ENCODE data around the gene HMBS. TPM values are rescaled to one million over a fixed set of nuclear protein-coding genes. Genes with fewer than 3 reads are reported as not detected.
"Not testable (repeated sequence)": the region's sequence is repeated elsewhere in the genome, so short reads cannot be mapped to it uniquely, and the experiment has no call there.

Gene HMBS
- total RNA-seq, 2 donors from 2014 or later: 31.6 to 42.5 TPM

DNA sequence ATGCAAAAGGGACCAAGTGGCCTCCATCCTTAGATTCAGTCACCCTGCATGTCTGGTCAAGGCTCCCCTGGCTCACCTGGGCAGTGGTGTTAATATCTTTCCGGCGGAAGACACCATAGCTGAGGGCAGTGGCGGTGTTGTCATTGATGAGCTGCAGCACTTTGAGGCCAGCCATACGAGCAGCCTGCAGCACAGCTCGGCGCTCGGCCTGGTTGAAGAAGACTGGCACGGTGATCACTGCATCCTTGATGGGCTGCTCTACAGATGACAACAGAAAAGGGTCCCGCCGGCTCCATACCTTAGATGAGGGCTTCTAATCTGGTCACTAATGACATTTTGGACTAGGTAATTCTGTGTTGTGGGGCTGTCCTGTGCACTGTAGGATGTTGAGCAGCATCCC lies 30.3 kb upstream of the HMBS start:
- ATAC-seq (replicated peaks in 1 of 2): no peak
- Mint-ChIP-seq H3K4me3 (peak overlapping the region in 1 of 2 donors; percentile 55), H3K27me3 (ENCODE audit: low read depth) (no peaks in the 10 kb centered on the region), H3K27ac (no peak overlapping the region), H3K36me3 (ENCODE audit: insufficient read depth in 2 of 2) (peaks cover 16 to 39% of the 10 kb centered on the region in 2 donors), H3K9me3 (no peaks in the 10 kb centered on the region), H3K4me1 (ENCODE audit: low read depth) (peaks cover 67% of the 10 kb centered on the region)
- no peak for DNase-seq

DNA sequence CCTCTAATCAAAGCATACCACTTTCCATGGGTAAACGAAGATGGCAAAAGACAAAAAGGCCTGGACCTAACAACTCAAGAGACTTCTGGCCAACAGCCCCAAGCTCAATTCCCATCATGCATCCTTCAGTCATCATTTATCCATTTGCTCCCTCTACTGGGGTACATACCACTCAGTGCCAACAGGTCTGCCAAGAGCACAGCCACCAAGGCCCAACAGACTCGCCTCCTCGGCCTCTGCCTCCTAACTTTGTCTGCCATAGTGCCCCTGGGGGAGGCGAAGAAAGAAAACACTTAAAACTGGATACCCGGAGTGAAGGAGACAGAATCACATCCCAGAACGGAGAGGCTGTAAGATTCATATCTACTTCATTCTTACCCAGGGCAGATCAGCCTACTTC lies 28.8 kb upstream of the HMBS start:
- H3K9me3 Mint-ChIP-seq: no peaks in the 10 kb centered on the region
- H3K36me3 Mint-ChIP-seq (ENCODE audit: insufficient read depth in 2 of 2): peaks cover 16 to 32% of the 10 kb centered on the region in 2 donors
- no peaks in the 10 kb centered on the region for H3K27me3 Mint-ChIP-seq (ENCODE audit: low read depth)
- DNase-seq (peak in 1 of 2 donors; percentile 20), ATAC-seq (replicated peaks in 1 of 2) (no peak)
- peak overlapping the region; percentile 97 to 99 for H3K4me3 Mint-ChIP-seq
- H3K4me1 Mint-ChIP-seq (ENCODE audit: low read depth): peaks cover 61% of the 10 kb centered on the region
- H3K27ac Mint-ChIP-seq: peak overlapping the region; percentile 86

- Mint-ChIP-seq H3K4me1 (ENCODE audit: low read depth) (peaks cover 55% of the 10 kb centered on the region), H3K36me3 (ENCODE audit: insufficient read depth in 2 of 2) (peaks cover 16 to 29% of the 10 kb centered on the region in 2 donors), H3K9me3 (no peaks in the 10 kb centered on the region), H3K27me3 (ENCODE audit: low read depth) (no peaks in the 10 kb centered on the region), H3K27ac (peak overlapping the region; percentile 95), H3K4me3 (peak overlapping the region; percentile 97 to 99)
- ATAC-seq (replicated peaks in 1 of 2) (peak; percentile 2 to 3), DNase-seq (peak; percentile 44 to 51)
Measured at GRCh38 chr11:119056421-119056999, 28.2 kb upstream of the HMBS start.

DNA sequence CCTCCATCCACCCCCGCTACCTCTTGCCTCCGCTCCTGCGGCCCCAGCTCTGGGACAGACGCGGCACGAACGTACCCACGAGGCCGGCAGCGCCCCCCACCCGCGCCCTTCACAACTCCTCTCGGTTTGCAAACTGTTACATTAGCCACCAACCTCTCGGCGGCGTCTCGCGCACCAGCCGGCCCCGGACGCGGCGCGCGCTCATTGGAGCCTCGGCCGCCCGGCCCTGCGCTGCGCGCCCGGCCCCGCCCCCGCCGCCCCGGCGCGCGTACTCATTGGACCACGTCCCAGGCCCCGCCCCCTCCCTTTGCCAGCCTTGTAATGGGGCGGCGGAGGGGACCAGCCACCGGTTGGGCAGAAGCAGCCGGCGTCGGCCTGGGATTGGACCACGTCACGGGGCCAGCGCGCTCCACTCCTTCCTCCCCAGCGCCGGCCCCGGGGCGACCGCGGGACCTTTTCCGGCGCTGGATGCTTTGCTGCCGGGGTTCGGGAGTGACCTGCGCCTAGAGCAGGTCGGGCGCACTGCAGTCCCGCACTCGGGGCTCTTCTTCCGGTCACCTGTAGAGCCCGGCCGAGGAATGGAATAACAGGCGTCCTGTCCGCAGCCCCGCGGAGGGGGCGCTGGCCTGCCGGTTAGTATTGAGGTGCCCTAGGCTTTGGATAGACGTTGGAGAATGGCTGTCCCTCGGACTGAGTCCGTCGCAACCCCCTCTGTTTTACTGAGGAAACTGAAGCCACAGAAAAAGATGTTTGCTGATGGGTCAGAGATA lies 27.5 kb upstream of the HMBS start, which contains the start of gene HYOU1:
Gene HYOU1, minus strand, starts transcription at position 206 of the 770 bp plus-strand sequence. CDS start 1,045 bp downstream, outside the sequence.
- Mint-ChIP-seq H3K4me1 (ENCODE audit: low read depth) (peaks cover 50% of the 10 kb centered on the region), H3K9me3 (no peaks in the 10 kb centered on the region), H3K36me3 (ENCODE audit: insufficient read depth in 2 of 2) (peaks cover 16 to 26% of the 10 kb centered on the region in 2 donors), H3K27me3 (ENCODE audit: low read depth) (no peaks in the 10 kb centered on the region), H3K4me3 (peak within 1 kb of the TSS; percentile 97 to 99), H3K27ac (peak within 1 kb of the TSS; percentile 95)
- peak; percentile 99 to 100 for DNase-seq
- peak; percentile 95 for ATAC-seq (replicated peaks in 1 of 2)

- ATAC-seq (replicated peaks in 1 of 2); H3K4me3 Mint-ChIP-seq; H3K27me3 Mint-ChIP-seq (ENCODE audit: low read depth); H3K27ac Mint-ChIP-seq; H3K36me3 Mint-ChIP-seq (ENCODE audit: insufficient read depth in 2 of 2); H3K9me3 Mint-ChIP-seq; DNase-seq: not testable (repeated sequence)
- H3K4me1 Mint-ChIP-seq (ENCODE audit: low read depth): peaks cover 39% of the 10 kb centered on the region
Measured at GRCh38 chr11:119059128-119059527, 25.6 kb upstream of the HMBS start.

DNA sequence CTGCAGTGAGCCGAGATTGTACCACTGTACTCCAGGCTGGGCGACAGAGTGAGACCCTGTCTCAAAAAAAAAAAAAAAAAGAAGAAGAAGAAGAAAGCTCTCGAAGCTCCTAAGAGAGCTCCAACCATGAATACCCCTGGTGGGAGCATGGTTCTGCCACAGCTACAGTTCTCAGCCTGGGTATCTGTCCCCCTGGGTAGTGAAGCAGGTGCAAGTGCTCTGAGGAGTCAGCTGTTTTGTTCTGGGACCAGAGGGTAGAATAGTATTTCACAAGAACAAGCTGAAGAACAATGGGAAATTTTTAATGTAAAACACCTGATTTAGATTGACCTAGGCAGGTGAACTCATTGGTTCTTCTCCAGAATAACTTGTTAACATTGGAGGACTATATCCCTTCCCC lies 23.4 kb upstream of the HMBS start:
- Mint-ChIP-seq H3K9me3 (no peaks in the 10 kb centered on the region), H3K27ac (no peak overlapping the region), H3K4me1 (ENCODE audit: low read depth) (peaks cover 37% of the 10 kb centered on the region), H3K4me3 (no peak overlapping the region), H3K27me3 (ENCODE audit: low read depth) (no peaks in the 10 kb centered on the region), H3K36me3 (ENCODE audit: insufficient read depth in 2 of 2) (peaks cover 0 to 2% of the 10 kb centered on the region in 2 donors)
- DNase-seq (no peak), ATAC-seq (replicated peaks in 1 of 2) (no peak)

DNA sequence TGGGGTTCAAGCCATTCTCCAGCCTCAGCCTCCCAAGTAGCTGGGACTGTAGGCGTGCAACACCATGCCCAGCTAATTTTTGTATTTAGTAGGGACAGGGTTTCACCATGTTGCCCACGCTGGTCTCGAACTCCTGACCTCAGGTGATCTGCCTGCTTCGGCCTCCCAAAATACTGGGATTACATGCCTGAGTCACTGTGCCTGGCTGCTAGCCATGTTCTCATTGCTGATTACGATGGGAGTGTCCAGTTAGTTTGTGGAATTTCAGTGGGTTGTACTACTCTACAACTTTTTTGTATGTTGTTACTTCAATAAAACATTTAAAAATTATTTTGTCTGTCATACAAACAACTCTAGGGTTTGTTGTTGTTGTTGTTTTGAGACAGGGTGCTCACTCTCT lies 21.9 kb upstream of the HMBS start:
- H3K36me3 Mint-ChIP-seq (ENCODE audit: insufficient read depth in 2 of 2): no peaks in the 10 kb centered on the region
- no peak overlapping the region for H3K4me3 Mint-ChIP-seq
- no peaks in the 10 kb centered on the region for H3K27me3 Mint-ChIP-seq (ENCODE audit: low read depth)
- DNase-seq (no peak), ATAC-seq (replicated peaks in 1 of 2) (no peak)
- no peak overlapping the region for H3K27ac Mint-ChIP-seq
- H3K4me1 Mint-ChIP-seq (ENCODE audit: low read depth): peaks cover 43% of the 10 kb centered on the region
- H3K9me3 Mint-ChIP-seq: no peaks in the 10 kb centered on the region

- H3K27ac Mint-ChIP-seq: peak overlapping the region; percentile 20
- H3K4me3 Mint-ChIP-seq: peak overlapping the region in 1 of 2 donors; percentile 65
- ATAC-seq (replicated peaks in 1 of 2) (peak in 1 of 2 donors; percentile 22), DNase-seq (peak; percentile 55)
- peaks cover 43% of the 10 kb centered on the region for H3K4me1 Mint-ChIP-seq (ENCODE audit: low read depth)
- no peaks in the 10 kb centered on the region for H3K9me3 Mint-ChIP-seq
- H3K27me3 Mint-ChIP-seq (ENCODE audit: low read depth): no peaks in the 10 kb centered on the region
- H3K36me3 Mint-ChIP-seq (ENCODE audit: insufficient read depth in 2 of 2): peaks cover 0 to 2% of the 10 kb centered on the region in 2 donors
Measured at GRCh38 chr11:119065369-119065768, 19.3 kb upstream of the HMBS start.

DNA sequence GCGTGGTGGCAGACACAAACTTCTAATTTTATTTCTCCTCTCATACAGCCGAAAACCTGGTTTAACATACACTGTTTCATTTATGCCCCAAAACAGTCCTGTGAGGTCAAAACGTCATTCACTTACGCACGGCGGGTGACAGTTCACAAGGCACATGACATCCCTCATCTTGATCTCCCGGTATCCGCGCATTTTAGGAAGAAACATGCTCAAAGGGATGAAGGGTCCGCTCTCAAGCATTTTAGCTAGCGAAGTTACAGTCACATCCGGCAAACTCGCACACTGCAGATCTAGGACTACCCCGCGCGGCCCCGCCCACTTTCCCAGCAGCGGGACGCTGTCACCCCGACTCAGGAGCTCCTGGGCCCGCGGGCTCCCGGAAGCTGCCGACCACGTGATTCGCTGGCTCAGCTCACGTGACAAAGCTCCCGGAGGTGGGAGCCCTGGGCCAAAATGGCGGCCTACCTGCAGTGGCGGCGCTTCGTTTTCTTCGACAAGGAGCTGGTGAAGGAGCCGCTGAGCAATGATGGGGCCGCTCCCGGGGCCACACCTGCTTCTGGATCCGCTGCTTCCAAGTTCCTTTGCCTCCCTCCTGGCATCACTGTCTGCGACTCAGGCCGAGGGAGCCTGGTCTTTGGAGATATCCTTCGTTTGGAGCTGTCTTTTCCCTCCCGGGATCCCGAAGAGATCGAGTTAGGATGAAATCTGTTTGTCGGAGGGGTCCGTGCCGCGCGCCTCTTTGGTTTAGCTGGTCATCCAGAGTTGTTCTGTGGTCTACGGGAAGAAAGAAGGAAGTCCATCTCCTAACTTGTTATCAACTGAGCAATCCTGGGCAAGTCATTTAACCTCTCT lies 17.1 kb upstream of the HMBS start, which contains the start of gene VPS11:
Gene VPS11, plus strand, starts transcription at position 448 of the 852 bp plus-strand sequence. Its CDS starts 6 bp downstream, at position 454.
- Mint-ChIP-seq H3K4me1 (ENCODE audit: low read depth) (peaks cover 43% of the 10 kb centered on the region), H3K9me3 (no peaks in the 10 kb centered on the region), H3K27ac (peak within 1 kb of the TSS; percentile 99), H3K36me3 (ENCODE audit: insufficient read depth in 2 of 2) (peaks cover 0 to 2% of the 10 kb centered on the region in 2 donors), H3K4me3 (peak within 1 kb of the TSS; percentile 95 to 99), H3K27me3 (ENCODE audit: low read depth) (no peaks in the 10 kb centered on the region)
- ATAC-seq (replicated peaks in 1 of 2) (peak; percentile 99), DNase-seq (peak; percentile 98 to 99)

DNA sequence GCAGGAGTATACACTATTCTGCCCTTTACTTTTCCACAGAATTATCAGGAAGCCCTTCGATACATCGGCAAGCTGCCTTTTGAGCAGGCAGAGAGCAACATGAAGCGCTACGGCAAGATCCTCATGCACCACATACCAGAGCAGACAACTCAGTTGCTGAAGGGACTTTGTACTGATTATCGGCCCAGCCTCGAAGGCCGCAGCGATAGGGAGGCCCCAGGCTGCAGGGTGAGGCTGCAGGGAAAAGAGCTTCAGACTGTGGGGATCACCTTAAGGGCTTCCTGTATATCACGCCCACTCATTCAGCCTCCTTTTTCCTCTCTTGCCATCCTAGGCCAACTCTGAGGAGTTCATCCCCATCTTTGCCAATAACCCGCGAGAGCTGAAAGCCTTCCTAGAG lies 6.8 kb upstream of the HMBS start:
- Mint-ChIP-seq H3K36me3 (ENCODE audit: insufficient read depth in 2 of 2) (peaks cover 2 to 7% of the 10 kb centered on the region in 2 donors), H3K27me3 (ENCODE audit: low read depth) (no peaks in the 10 kb centered on the region), H3K4me1 (ENCODE audit: low read depth) (no peaks in the 10 kb centered on the region), H3K9me3 (no peaks in the 10 kb centered on the region), H3K27ac (no peak overlapping the region), H3K4me3 (no peak overlapping the region)
- no peak for ATAC-seq (replicated peaks in 1 of 2)
- no peak for DNase-seq

GRCh38 chr11:119078675-119079420 lies 5.8 kb upstream of the HMBS start:
- Mint-ChIP-seq H3K36me3 (ENCODE audit: insufficient read depth in 2 of 2) (peaks cover 2 to 6% of the 10 kb centered on the region in 2 donors), H3K27ac (no peak overlapping the region), H3K4me3 (no peak overlapping the region), H3K4me1 (ENCODE audit: low read depth) (no peaks in the 10 kb centered on the region), H3K9me3 (no peaks in the 10 kb centered on the region), H3K27me3 (ENCODE audit: low read depth) (no peaks in the 10 kb centered on the region)
- ATAC-seq (replicated peaks in 1 of 2) (no peak), DNase-seq (no peak)

DNA sequence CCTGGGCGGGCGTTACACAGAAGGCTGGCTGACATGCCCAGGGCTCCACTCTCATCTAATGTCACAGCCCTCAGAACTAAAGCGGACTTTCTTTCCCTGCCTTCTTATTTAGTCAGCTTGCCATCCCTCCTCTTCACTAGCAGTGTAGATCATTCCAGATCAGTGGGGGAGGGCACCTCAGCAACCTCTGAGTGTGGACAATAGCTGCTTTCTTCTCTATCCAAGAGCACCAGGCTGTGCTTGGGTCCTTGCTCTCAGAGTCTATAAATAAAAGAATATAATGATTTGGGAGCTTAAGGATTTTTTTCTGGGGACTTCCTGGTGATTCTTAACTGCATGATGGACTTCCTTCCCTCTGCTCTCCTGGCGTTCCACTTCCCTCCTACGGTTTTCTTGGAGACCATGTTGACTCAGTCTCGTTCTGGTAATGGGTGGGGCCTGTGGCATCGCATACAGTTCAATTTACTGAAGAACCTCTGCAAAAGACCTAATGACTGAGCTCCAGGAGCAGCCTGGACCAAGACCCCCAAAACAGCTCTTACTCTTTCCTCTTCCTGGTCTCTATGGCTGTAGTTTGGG lies 2.9 kb upstream of the HMBS start:
- H3K4me3 Mint-ChIP-seq: no peak overlapping the region
- H3K9me3 Mint-ChIP-seq: no peaks in the 10 kb centered on the region
- H3K4me1 Mint-ChIP-seq (ENCODE audit: low read depth): peaks cover 9% of the 10 kb centered on the region
- H3K27me3 Mint-ChIP-seq (ENCODE audit: low read depth): no peaks in the 10 kb centered on the region
- H3K27ac Mint-ChIP-seq: peak overlapping the region; percentile 12
- DNase-seq (no peak), ATAC-seq (replicated peaks in 1 of 2) (no peak)
- peaks cover 2 to 4% of the 10 kb centered on the region in 2 donors for H3K36me3 Mint-ChIP-seq (ENCODE audit: insufficient read depth in 2 of 2)

All from activated T-cell treated with anti-CD3 and anti-CD28 coated beads, Interleukin-2, amount 50 U/mL, for 72 hours (primary cell).